ENCODE measurements around the gene ANKRD6. TPM values are rescaled to one million over a fixed set of nuclear protein-coding genes. Genes with fewer than 3 reads are reported as not detected.

The ANKRD6 gene
- total RNA-seq, 1 experiment from 2014 or later = 13.9 TPM

DNA sequence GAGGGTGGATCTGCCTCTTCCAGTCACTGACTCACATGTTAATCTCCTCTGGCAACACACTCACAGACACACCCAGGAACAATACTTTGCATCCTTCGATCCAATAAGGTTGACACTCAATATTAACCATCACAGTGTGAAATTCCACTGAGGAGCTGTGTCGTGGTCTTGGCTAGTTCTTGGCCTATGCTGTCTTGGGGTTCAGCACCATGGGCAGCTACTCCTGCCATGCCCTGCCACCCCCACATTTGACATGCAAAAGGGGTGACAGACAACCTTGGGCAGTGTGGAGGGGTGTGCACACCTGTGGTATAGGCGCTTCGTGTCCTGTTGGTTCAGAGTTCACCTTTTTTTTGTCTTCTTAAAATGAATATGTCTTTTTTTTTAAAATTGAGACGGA is 25.8 kb downstream of the ANKRD6 start:
- POLR2A ChIA-PET = no interaction called here
- ATAC-seq = no peak
- no peaks in the 10 kb centered on the region for H3K27me3 Mint-ChIP-seq (ENCODE audit: low read depth)
- H3K4me3 Mint-ChIP-seq = no peak overlapping the region
- CTCF ChIA-PET = no interaction called here
- no peaks in the 10 kb centered on the region; the same call in 1 of the 2 replicates for H3K4me1 Mint-ChIP-seq
- no peaks in the 10 kb centered on the region for H3K36me3 Mint-ChIP-seq
- no peaks in the 10 kb centered on the region for H3K9me3 Mint-ChIP-seq
- H3K27ac Mint-ChIP-seq = no peak overlapping the region
- no peak for DNase-seq (ENCODE audit: low spot score)
- TF ChIP-seq ATF2 (CRISPR knock-in tag; IDR thresholded peaks at IDR 0.05; ENCODE audit: borderline replicate concordance, low read depth) = no peak
- no peak for TF ChIP-seq ATF3 (CRISPR knock-in tag; conservative IDR thresholded peaks at IDR 0.05)
- no peak for TF ChIP-seq HMGA2 (CRISPR knock-in tag; IDR thresholded peaks at IDR 0.05)
- no peak for TF ChIP-seq ZNF423 (CRISPR knock-in tag; IDR thresholded peaks at IDR 0.05)
- TF ChIP-seq, protein P1, sequence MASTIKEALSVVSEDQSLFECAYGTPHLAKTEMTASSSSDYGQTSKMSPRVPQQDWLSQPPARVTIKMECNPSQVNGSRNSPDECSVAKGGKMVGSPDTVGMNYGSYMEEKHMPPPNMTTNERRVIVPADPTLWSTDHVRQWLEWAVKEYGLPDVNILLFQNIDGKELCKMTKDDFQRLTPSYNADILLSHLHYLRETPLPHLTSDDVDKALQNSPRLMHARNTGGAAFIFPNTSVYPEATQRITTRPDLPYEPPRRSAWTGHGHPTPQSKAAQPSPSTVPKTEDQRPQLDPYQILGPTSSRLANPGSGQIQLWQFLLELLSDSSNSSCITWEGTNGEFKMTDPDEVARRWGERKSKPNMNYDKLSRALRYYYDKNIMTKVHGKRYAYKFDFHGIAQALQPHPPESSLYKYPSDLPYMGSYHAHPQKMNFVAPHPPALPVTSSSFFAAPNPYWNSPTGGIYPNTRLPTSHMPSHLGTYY (CRISPR knock-in tag; IDR thresholded peaks at IDR 0.05) = no peak

DNA sequence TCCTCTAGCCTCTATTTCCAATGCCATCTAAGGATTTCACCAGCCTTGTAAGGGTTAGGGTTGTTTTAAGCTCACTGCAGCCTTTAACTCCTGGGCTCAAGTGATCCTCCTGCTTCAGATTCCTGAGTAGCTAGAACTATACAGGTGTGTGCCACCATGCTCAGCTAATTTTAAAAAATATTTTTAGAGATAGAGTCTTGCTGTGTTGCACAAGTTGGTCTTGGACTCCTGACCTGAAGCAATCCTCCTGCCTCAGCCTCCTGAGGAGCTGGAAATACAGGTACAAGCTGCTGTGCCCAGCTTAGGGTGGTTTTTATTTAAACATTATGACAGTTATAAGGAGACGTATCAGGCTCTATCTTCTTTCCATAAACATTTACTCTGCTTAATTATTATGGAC is 26.5 kb downstream of the ANKRD6 start:
- ChIA-PET CTCF (no interaction called here), POLR2A (no interaction called here)
- Mint-ChIP-seq H3K4me3 (no peak overlapping the region), H3K27ac (no peak overlapping the region), H3K9me3 (no peaks in the 10 kb centered on the region), H3K27me3 (ENCODE audit: low read depth) (no peaks in the 10 kb centered on the region), H3K36me3 (no peaks in the 10 kb centered on the region), H3K4me1 (no peaks in the 10 kb centered on the region; the same call in 1 of the 2 replicates)
- no peak for TF ChIP-seq TEAD4 (CRISPR knock-in tag; IDR thresholded peaks at IDR 0.05)
- no peak for TF ChIP-seq USF2 (CRISPR knock-in tag; IDR thresholded peaks at IDR 0.05)
- TF ChIP-seq, protein P2, sequence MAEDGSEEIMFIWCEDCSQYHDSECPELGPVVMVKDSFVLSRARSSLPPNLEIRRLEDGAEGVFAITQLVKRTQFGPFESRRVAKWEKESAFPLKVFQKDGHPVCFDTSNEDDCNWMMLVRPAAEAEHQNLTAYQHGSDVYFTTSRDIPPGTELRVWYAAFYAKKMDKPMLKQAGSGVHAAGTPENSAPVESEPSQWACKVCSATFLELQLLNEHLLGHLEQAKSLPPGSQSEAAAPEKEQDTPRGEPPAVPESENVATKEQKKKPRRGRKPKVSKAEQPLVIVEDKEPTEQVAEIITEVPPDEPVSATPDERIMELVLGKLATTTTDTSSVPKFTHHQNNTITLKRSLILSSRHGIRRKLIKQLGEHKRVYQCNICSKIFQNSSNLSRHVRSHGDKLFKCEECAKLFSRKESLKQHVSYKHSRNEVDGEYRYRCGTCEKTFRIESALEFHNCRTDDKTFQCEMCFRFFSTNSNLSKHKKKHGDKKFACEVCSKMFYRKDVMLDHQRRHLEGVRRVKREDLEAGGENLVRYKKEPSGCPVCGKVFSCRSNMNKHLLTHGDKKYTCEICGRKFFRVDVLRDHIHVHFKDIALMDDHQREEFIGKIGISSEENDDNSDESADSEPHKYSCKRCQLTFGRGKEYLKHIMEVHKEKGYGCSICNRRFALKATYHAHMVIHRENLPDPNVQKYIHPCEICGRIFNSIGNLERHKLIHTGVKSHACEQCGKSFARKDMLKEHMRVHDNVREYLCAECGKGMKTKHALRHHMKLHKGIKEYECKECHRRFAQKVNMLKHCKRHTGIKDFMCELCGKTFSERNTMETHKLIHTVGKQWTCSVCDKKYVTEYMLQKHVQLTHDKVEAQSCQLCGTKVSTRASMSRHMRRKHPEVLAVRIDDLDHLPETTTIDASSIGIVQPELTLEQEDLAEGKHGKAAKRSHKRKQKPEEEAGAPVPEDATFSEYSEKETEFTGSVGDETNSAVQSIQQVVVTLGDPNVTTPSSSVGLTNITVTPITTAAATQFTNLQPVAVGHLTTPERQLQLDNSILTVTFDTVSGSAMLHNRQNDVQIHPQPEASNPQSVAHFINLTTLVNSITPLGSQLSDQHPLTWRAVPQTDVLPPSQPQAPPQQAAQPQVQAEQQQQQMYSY (CRISPR knock-in tag; IDR thresholded peaks at IDR 0.05) = no peak
- ATAC-seq = no peak
- no peak for DNase-seq (ENCODE audit: low spot score)

GRCh38 chr6:89460713-89461112 is 27.8 kb downstream of the ANKRD6 start:
- DNase-seq (ENCODE audit: low spot score) = no peak
- Mint-ChIP-seq H3K4me1 (no peaks in the 10 kb centered on the region; the same call in 1 of the 2 replicates), H3K27me3 (ENCODE audit: low read depth) (no peaks in the 10 kb centered on the region), H3K4me3 (no peak overlapping the region), H3K36me3 (no peaks in the 10 kb centered on the region), H3K27ac (no peak overlapping the region), H3K9me3 (no peaks in the 10 kb centered on the region)
- ChIA-PET POLR2A (no interaction called here), CTCF (interaction anchor here (1.2 kb wide), 1 partner anchor 148 kb away, joined by 3 read pairs; no protein-coding TSS in a partner anchor)
- no peak for ATAC-seq
- TF ChIP-seq ZSCAN18 (CRISPR knock-in tag; IDR thresholded peaks at IDR 0.05) = no peak
- TF ChIP-seq ZNF317 (CRISPR knock-in tag; IDR thresholded peaks at IDR 0.05; ENCODE audit: borderline replicate concordance, low read depth) = no peak
- no peak for TF ChIP-seq GABPB1 (CRISPR knock-in tag; IDR thresholded peaks at IDR 0.05)
- no peak for TF ChIP-seq GTF2I (CRISPR knock-in tag; conservative IDR thresholded peaks at IDR 0.05)
- no peak for TF ChIP-seq ZNF232 (CRISPR knock-in tag; IDR thresholded peaks at IDR 0.05)
- TF ChIP-seq FOXP4 (CRISPR knock-in tag; IDR thresholded peaks at IDR 0.05) = no peak
- no peak for TF ChIP-seq NFATC4 (CRISPR knock-in tag; IDR thresholded peaks at IDR 0.05)
- TF ChIP-seq SOX15 (CRISPR knock-in tag; IDR thresholded peaks at IDR 0.05) = no peak
- TF ChIP-seq FOXP1 (CRISPR knock-in tag; IDR thresholded peaks at IDR 0.05; ENCODE audit: borderline replicate concordance) = no peak
- TF ChIP-seq ZNF138 (CRISPR knock-in tag; conservative IDR thresholded peaks at IDR 0.05) = no peak
- TF ChIP-seq, protein P3, sequence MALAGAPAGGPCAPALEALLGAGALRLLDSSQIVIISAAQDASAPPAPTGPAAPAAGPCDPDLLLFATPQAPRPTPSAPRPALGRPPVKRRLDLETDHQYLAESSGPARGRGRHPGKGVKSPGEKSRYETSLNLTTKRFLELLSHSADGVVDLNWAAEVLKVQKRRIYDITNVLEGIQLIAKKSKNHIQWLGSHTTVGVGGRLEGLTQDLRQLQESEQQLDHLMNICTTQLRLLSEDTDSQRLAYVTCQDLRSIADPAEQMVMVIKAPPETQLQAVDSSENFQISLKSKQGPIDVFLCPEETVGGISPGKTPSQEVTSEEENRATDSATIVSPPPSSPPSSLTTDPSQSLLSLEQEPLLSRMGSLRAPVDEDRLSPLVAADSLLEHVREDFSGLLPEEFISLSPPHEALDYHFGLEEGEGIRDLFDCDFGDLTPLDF (CRISPR knock-in tag; IDR thresholded peaks at IDR 0.05) = no peak
- TF ChIP-seq HMGA2 (CRISPR knock-in tag; IDR thresholded peaks at IDR 0.05) = no peak
- no peak for TF ChIP-seq TEAD1 (CRISPR knock-in tag; IDR thresholded peaks at IDR 0.05)
- TF ChIP-seq TEAD4 (CRISPR knock-in tag; IDR thresholded peaks at IDR 0.05) = no peak
- no peak for TF ChIP-seq IRF2 (CRISPR knock-in tag; IDR thresholded peaks at IDR 0.05; ENCODE audit: borderline replicate concordance, low read depth)
